Choroid plexus epithelial cell (primary cell): ENCODE measurements around the gene IRAK3.

Source experiments
- DNase-seq: peaks from one replicate; pipeline ENCODE4 v3.0.0-alpha.2; 2010; ENCODE audit warnings: low read depth
- H3K4me3 ChIP-seq: 2 replicates; pipeline ENCODE4 v1.5.1; 2011; ENCODE audit warnings: low read depth, mild to moderate bottlenecking, control low read depth, low read length, moderate library complexity
- TF ChIP-seq, protein P1 (sequence below): conservative IDR thresholded peaks from 2 replicates; pipeline ENCODE4 v1.5.1; 2011; ENCODE audit warnings: low read depth, mild to moderate bottlenecking, control low read depth, inconsistent platforms, low read length, moderate library complexity

Gene IRAK3

DNA sequence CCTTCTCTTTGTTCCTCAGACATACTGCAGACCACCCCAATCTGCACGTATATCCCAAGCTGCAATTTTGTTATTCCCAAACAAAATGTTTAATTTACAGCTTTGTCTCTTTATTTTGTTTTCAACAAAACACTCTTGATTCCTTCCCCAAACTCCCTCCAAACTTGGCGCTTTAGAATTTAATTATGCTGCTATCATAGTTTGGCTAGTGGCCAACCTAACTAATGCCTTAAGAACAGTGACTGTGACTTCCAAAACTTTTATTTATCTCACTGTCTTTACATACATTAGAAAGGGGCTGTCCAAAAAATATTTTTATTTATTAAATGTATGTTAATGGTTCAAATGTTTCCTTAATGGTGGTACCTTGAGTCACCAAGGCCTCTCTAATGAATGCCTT lies 26.3 kb upstream of the IRAK3 start:
- TF ChIP-seq, protein P1, sequence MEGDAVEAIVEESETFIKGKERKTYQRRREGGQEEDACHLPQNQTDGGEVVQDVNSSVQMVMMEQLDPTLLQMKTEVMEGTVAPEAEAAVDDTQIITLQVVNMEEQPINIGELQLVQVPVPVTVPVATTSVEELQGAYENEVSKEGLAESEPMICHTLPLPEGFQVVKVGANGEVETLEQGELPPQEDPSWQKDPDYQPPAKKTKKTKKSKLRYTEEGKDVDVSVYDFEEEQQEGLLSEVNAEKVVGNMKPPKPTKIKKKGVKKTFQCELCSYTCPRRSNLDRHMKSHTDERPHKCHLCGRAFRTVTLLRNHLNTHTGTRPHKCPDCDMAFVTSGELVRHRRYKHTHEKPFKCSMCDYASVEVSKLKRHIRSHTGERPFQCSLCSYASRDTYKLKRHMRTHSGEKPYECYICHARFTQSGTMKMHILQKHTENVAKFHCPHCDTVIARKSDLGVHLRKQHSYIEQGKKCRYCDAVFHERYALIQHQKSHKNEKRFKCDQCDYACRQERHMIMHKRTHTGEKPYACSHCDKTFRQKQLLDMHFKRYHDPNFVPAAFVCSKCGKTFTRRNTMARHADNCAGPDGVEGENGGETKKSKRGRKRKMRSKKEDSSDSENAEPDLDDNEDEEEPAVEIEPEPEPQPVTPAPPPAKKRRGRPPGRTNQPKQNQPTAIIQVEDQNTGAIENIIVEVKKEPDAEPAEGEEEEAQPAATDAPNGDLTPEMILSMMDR, result no peak
- H3K4me3 ChIP-seq, result no peak overlapping the region
- no peak for DNase-seq

DNA sequence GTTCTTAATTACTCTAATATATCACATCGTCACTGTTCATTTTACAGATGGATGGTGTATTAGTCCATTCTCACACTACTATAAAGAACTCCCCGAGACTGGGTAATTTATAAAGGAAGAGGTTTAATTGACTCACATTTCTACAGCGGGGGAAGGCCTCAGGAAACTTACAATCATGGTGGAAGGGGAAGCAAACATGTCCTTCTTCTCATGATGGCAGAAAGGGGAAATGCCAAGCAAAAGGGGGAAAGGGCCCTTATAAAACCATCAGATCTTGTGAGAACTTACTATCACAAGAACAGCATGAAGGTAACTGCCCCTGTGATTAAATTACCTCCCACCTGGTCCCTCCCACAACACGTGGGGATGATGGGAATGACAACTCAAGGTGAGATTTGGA lies 25.7 kb upstream of the IRAK3 start:
- no peak overlapping the region for H3K4me3 ChIP-seq
- DNase-seq, result no peak
- TF ChIP-seq, protein P1, result no peak

DNA sequence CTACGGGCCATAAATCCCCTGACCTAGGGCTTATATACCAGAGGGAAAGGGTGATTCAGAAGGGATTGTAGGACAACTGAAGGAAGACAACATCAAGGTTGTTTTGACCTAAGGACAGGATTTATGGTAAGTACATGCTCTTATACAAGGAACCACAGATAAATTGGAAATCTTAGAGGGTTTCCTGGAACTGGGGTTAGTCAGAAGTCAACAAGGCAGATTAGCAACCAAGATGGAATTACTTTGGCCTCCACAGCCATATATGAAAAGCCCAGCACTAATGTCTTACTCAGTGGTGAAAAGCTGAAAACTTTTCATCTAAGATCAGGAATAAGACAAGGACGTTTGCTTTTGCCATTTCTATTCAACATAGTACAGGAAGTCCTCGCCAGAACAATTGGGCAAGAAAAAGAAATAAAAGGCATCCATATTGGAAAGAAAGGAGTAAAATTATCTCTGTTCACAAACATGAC lies 24.6 kb upstream of the IRAK3 start:
- TF ChIP-seq, protein P1, result no peak
- peak; percentile 8 for DNase-seq
- H3K4me3 ChIP-seq, result no peak overlapping the region

GRCh38 chr12:66165141-66165540 lies 23.9 kb upstream of the IRAK3 start:
- no peak for DNase-seq
- no peak overlapping the region for H3K4me3 ChIP-seq
- TF ChIP-seq, protein P1, result no peak

DNA sequence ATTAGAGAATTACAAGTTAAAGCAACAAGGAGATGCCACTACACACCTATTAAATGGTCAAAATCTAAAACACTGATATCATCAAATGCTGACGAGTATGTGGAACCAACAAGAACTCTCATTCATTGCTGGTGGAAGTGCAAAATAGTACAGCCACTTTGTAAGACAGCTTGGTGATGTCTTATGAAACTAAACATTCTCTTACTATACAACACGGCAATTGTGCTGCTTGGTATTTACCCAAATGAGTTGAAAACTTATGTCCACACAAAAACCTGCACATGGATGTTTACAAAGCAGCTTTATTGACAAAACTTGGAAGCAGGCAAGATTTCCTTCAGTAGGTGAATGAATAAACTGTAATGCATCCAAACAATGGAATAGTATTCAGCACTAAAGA lies 22.5 kb upstream of the IRAK3 start:
- no peak overlapping the region for H3K4me3 ChIP-seq
- DNase-seq, result no peak
- TF ChIP-seq, protein P1, result no peak

DNA sequence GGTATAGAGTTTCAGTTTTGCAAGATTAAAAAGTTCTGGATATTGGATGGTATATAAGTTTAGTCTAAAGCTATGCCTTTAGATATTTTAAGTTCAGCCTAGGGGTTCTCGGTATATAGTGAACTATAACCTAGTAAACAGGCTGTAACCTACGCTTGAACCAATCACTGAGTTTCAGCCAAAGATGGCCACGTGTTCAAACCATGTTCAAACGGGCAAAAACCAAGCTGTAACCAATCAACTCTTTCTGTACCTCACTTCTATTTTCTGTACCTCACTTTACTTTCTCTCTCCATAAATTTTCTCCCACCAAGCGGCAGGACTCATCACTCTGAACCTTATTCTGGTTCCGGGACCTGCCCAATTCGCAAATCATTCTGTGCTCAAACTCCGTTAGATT lies 20.6 kb upstream of the IRAK3 start:
- peak overlapping the region; percentile 90 for H3K4me3 ChIP-seq
- DNase-seq, result no peak
- TF ChIP-seq, protein P1, result no peak

DNA sequence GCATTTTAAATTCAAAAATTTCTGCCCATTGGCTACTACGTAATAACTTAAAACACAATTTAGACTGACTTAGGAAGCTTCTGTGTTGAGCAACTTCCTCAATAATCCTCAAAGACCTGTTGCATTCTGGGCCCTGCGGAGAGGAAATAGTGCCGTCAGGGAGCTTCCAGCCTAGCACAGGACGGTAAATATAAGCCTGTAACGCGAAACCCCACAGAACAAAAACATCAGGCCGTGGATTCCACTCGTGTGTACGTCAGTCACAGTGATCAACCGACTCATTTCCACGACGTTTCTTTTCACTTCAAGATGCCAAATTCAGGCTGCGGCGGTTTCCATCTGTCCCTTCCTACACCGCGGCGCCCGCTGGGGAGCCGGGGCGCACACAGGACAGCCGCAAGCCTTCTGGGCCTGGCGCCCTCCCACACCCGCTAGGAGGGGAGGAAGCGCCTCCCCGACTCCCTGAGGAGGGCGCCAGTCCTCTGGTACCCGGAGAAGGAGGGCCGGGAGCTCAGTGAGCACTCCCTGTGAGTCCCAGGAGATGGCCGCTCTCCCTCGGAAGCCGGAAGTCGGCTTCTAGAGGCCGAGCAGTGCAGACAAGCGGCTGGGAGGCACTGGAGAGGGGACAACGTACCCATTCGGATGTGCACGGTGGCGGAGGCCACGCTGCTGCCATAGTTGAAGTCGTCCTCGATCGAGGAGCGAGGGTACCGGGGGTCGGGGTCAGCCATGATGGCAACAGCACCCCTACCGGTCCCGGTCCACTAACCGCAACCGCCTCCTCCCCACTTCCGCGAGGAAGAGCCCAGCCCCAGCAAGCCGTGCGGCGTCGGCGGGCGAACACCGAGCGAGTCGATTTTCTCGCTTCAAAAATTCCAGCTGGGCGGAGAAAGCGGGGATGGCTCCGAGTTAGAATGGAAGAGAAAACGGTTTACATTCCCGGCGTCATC lies 19.5 kb upstream of the IRAK3 start, which contains the start of gene TMBIM4:
Gene TMBIM4, minus strand, starts transcription at position 776 of the 950 bp plus-strand sequence. Its CDS starts 45 bp downstream, at position 731.
- H3K4me3 ChIP-seq, result peak within 1 kb of the TSS; percentile 90
- TF ChIP-seq, protein P1, result peak; percentile 53

More for the DNA sequence above, 19.5 kb upstream of the IRAK3 start, which contains the start of gene TMBIM4:
- DNase-seq, result peak; percentile 97
